HG03432 (cell line): ENCODE results near the gene TNFSF13B.
A peak's percentile ranks its signal among the peaks of the same experiment; 100 is the strongest.
"Not testable (repeated sequence)": the region's sequence is repeated elsewhere in the genome, so short reads cannot be mapped to it uniquely, and the experiment has no call there.

Experiments used
- ATAC-seq: cut with Tn5 transposase; IDR thresholded peaks from one replicate; pipeline ENCODE4 v1.9.1; 2021; ENCODE audit warnings: mild to moderate bottlenecking, moderate library complexity; ENCODE audit not compliant: unreplicated experiment

The TNFSF13B gene

GRCh38 chr13:108269601-108270328 is at the start of gene TNFSF13B:
TNFSF13B (plus strand) TSS chr13:108269718; CDS start chr13:108269896, 178 bp downstream.
- peak; percentile 77 for ATAC-seq

- no peak for ATAC-seq
Observed at GRCh38 chr13:108220041-108220440, 49.5 kb upstream of the TNFSF13B start.

GRCh38 chr13:108223687-108224503 is 45.6 kb upstream of the TNFSF13B start:
- no peak for ATAC-seq

GRCh38 chr13:108225440-108225839 is 44.1 kb upstream of the TNFSF13B start:
- peak; percentile 55 for ATAC-seq

- ATAC-seq, result peak; percentile 50
Observed at GRCh38 chr13:108226184-108226583, 43.3 kb upstream of the TNFSF13B start.

GRCh38 chr13:108227651-108228272 is 41.8 kb upstream of the TNFSF13B start:
- ATAC-seq, result peak; percentile 31

- ATAC-seq, result no peak
Observed at GRCh38 chr13:108230377-108230776, 39.1 kb upstream of the TNFSF13B start.

GRCh38 chr13:108249150-108249549 is 20.4 kb upstream of the TNFSF13B start:
- peak; percentile 79 for ATAC-seq

GRCh38 chr13:108257248-108257647 is 12.3 kb upstream of the TNFSF13B start:
- ATAC-seq, result no peak

GRCh38 chr13:108263621-108264355 is 5.7 kb upstream of the TNFSF13B start:
- ATAC-seq, result no peak

- no peak for ATAC-seq
Observed at GRCh38 chr13:108266321-108266990, 3.1 kb upstream of the TNFSF13B start.

- ATAC-seq, result no peak
Observed at GRCh38 chr13:108267347-108267746, 2.2 kb upstream of the TNFSF13B start.

GRCh38 chr13:108267855-108268254 is 1.7 kb upstream of the TNFSF13B start:
- ATAC-seq, result not testable (repeated sequence)

- ATAC-seq, result no peak
Observed at GRCh38 chr13:108268466-108269112, 929 bp upstream of the TNFSF13B start.

- peak; percentile 11 for ATAC-seq
Observed at GRCh38 chr13:108270442-108270841, 924 bp downstream of the TNFSF13B start.

GRCh38 chr13:108272333-108272732 is 2.8 kb downstream of the TNFSF13B start:
- no peak for ATAC-seq

GRCh38 chr13:108273429-108274118 is 4.1 kb downstream of the TNFSF13B start:
- no peak for ATAC-seq

GRCh38 chr13:108274718-108275117 is 5.2 kb downstream of the TNFSF13B start:
- no peak for ATAC-seq

GRCh38 chr13:108276060-108276459 is 6.5 kb downstream of the TNFSF13B start:
- no peak for ATAC-seq
